Neuronal stem cell (in vitro differentiated cells): ENCODE results near the gene ZNF629.

ENCODE experiments used
- DNase-seq: peaks from one replicate; pipeline ENCODE4 v3.0.0-alpha.2; 2013; ENCODE audit warnings: low spot score
- H2AFZ ChIP-seq: one replicate; pipeline ENCODE4 v1.6.1; 2013; ENCODE audit warnings: mild to moderate bottlenecking, low read length, inconsistent platforms
- H2AK5ac ChIP-seq: 2 replicates; pipeline ENCODE4 v1.6.1; 2013; ENCODE audit warnings: low read depth, mild to moderate bottlenecking, inconsistent platforms, low read length, moderate library complexity, mixed read lengths
- H2BK120ac ChIP-seq: 2 replicates; pipeline ENCODE4 v1.6.1; 2013; ENCODE audit warnings: low read depth, mild to moderate bottlenecking, inconsistent platforms, low read length, moderate library complexity, mixed read lengths
- H2BK12ac ChIP-seq: one replicate; pipeline ENCODE4 v1.6.1; 2013; ENCODE audit warnings: low read length, inconsistent platforms
- H2BK15ac ChIP-seq: 2 replicates; pipeline ENCODE4 v1.6.1; 2013; ENCODE audit warnings: mild to moderate bottlenecking, low read length, inconsistent platforms, mixed read lengths
- H2BK5ac ChIP-seq: one replicate; pipeline ENCODE4 v1.6.1; 2013; ENCODE audit warnings: inconsistent platforms, mild to moderate bottlenecking, low read length, moderate library complexity
- H3K14ac ChIP-seq: one replicate; pipeline ENCODE4 v1.6.1; 2013; ENCODE audit warnings: low read length, inconsistent platforms
- H3K18ac ChIP-seq: 2 replicates; pipeline ENCODE4 v1.6.1; 2013; ENCODE audit warnings: low read length, inconsistent platforms
- H3K23ac ChIP-seq: 2 replicates; pipeline ENCODE4 v1.6.1; 2013; ENCODE audit warnings: low read depth, mild to moderate bottlenecking, mixed read lengths, low read length, inconsistent platforms; ENCODE audit not compliant: poor library complexity
- H3K27ac ChIP-seq: replicated peaks from 3 replicates; pipeline ENCODE4 v1.5.1; 2013; ENCODE audit warnings: low read length, inconsistent platforms
- H3K27me3 ChIP-seq, 3 experiments: 2 replicates each; pipeline ENCODE4 v1.6.1; 2013; ENCODE audit warnings: low read length in 3 of 3, mild to moderate bottlenecking in 2 of 3, inconsistent platforms in 1 of 3, low read depth in 1 of 3, mixed read lengths in 1 of 3, moderate library complexity in 1 of 3; ENCODE audit not compliant: control insufficient read depth in 3 of 3, insufficient read depth in 3 of 3
- H3K36me3 ChIP-seq, 2 donors: replicated peaks in 1 of 2; 2 replicates each; pipeline ENCODE4 v1.6.1; 2013; ENCODE audit warnings: low read length in 2 of 2; ENCODE audit not compliant: control insufficient read depth in 2 of 2, insufficient read depth in 2 of 2
- H3K4ac ChIP-seq: 2 replicates; pipeline ENCODE4 v1.6.1; 2013; ENCODE audit warnings: inconsistent platforms, mild to moderate bottlenecking, low read length, moderate library complexity
- H3K4me1 ChIP-seq, 2 donors: 1 replicate in 1 of 2; 2 replicates in 1 of 2; pipeline ENCODE4 v1.6.1; 2013; ENCODE audit warnings: low read length in 2 of 2, low read depth in 1 of 2; ENCODE audit not compliant: control insufficient read depth in 2 of 2, insufficient read depth in 1 of 2
- H3K4me2 ChIP-seq: one replicate; pipeline ENCODE4 v1.6.1; 2013; ENCODE audit warnings: mild to moderate bottlenecking, low read length, inconsistent platforms; ENCODE audit not compliant: insufficient read depth, poor library complexity, severe bottlenecking
- H3K4me3 ChIP-seq, 2 donors: 2 replicates each; pipeline ENCODE4 v1.5.1; 2013; ENCODE audit warnings: low read length in 2 of 2, mild to moderate bottlenecking in 2 of 2, inconsistent platforms in 1 of 2, moderate library complexity in 1 of 2
- H3K79me1 ChIP-seq: one replicate; pipeline ENCODE4 v1.6.1; 2013; ENCODE audit warnings: low read depth, mild to moderate bottlenecking, inconsistent platforms, low read length, moderate library complexity
- H3K9ac ChIP-seq: one replicate; pipeline ENCODE4 v1.6.1; 2013; ENCODE audit warnings: mild to moderate bottlenecking, low read depth, low read length, inconsistent platforms; ENCODE audit not compliant: poor library complexity
- H3K9me3 ChIP-seq, 2 donors: replicated peaks in 1 of 2; 2 replicates each; pipeline versions ENCODE3 to v1.6.1; 2013; ENCODE audit warnings: low read length in 2 of 2, mild to moderate bottlenecking in 2 of 2, inconsistent platforms in 1 of 2, low read depth in 1 of 2, mixed read lengths in 1 of 2, moderate library complexity in 1 of 2; ENCODE audit not compliant: control insufficient read depth in 2 of 2, insufficient read depth in 1 of 2
- H4K8ac ChIP-seq: one replicate; pipeline ENCODE4 v1.6.1; 2013; ENCODE audit warnings: low read depth, mild to moderate bottlenecking, inconsistent platforms, low read length, moderate library complexity
- H4K91ac ChIP-seq: one replicate; pipeline ENCODE4 v1.6.1; 2013; ENCODE audit warnings: low read length, low read depth, mild to moderate bottlenecking, inconsistent platforms; ENCODE audit not compliant: poor library complexity
- WGBS, 2 donors: extraction: QIAGEN DNeasy Blood & Tissue Kit; methylation state at CpG; one replicate each; pipeline ENCODE4 v1.1.7; 2013; ENCODE audit warnings: missing lambda C conversion rate in 2 of 2, mixed read lengths in 1 of 2; ENCODE audit not compliant: insufficient read length in 2 of 2, insufficient replicate concordance in 1 of 2; ENCODE audit errors: extremely low coverage in 2 of 2; 5-methylcytosine and 5-hydroxymethylcytosine counted together

The ZNF629 gene

DNA sequence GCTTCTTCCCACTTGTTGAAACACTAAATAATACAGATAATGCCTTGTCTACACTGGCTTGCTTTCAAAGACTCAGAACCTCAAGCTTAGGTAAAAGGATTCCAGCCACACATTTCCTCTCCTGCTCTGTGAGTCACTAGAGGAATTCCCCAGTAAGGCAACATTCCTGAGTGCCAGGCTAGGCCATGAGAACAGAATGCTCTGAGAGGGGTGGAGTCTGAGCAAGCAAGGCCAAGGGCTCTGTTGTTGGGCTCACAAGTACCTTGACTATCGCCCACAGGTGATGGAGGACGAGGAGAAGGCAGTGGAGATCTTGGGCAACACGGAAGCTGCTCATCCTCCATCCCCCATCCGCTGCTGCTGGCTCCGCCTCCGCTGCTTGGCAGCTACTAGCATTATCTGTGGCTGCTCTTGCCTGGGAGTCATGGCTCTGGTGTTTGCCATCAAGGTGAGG, 45.5 kb downstream of the ZNF629 start:
- no peaks in the 10 kb centered on the region for H3K27me3 ChIP-seq
- H3K36me3 ChIP-seq = peaks cover 34 to 87% of the 10 kb centered on the region in 2 donors
- no peak overlapping the region for H4K91ac ChIP-seq
- H2BK15ac ChIP-seq = no peak overlapping the region
- H3K9me3 ChIP-seq = no peaks in the 10 kb centered on the region
- H3K79me1 ChIP-seq = peaks cover 8% of the 10 kb centered on the region
- H3K9ac ChIP-seq = no peak overlapping the region
- H3K4me3 ChIP-seq = peak overlapping the region in 1 of 2 donors; percentile 5
- DNase-seq = no peak
- no peak overlapping the region for H2BK120ac ChIP-seq
- no peak overlapping the region for H3K27ac ChIP-seq
- H3K4me1 ChIP-seq = no peaks in the 10 kb centered on the region
- no peak overlapping the region for H4K8ac ChIP-seq
- H3K4ac ChIP-seq = no peak overlapping the region
- no peak overlapping the region for H3K23ac ChIP-seq
- no peak overlapping the region for H3K14ac ChIP-seq
- no CpG with 5 or more reads among the region's 6 CpGs for WGBS, 2 donors
- H2AFZ ChIP-seq = no peak overlapping the region
- H2AK5ac ChIP-seq = no peak overlapping the region
- no peak overlapping the region for H2BK12ac ChIP-seq
- H2BK5ac ChIP-seq = no peak overlapping the region
- no peak overlapping the region for H3K18ac ChIP-seq
- H3K4me2 ChIP-seq = no peak overlapping the region

DNA sequence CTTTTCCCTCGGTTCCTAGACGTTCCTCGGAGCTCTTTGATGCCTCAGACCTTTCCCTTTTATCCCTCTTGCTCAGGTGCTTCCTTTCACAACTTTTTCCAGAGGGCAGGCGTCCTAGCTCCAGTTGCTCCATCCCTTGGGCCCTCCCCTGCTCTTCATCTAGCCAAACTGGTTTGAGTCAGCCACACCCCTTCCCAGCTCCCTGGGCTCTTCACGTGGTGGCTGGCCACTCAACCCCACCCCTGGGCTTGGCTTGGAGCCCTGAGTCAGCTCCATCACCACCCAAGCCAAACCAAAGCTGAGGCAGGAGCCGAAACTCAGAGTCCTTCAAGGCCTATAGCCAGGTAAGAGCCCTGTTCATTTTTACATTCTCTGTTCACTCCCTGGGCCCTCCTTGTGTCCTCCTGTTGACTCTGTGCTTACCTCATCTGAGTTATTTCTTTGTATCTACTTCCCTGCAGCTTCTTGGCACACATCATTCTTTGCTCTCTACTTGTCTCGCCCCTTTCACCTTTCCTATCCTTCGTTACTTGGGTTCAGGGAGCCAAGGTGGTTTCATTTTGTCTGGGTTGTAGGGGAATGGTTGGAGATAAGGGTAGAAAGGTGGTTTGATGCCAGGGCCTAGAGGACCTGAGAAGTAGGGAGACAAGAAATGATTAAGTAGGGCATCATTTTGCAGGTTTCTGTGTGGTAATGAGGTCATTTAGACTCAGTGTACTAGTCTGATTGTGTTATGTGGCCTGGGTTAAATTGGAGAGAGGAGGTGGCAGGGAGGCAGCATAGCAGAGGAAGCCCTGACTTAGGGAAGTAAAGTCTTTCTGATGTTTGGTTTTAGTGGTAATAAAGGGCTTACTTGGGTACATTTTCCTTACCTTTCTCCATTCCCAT, 46.4 kb downstream of the ZNF629 start:
- H3K36me3 ChIP-seq = peaks cover 43 to 96% of the 10 kb centered on the region in 2 donors
- H2BK5ac ChIP-seq = no peak overlapping the region
- H4K8ac ChIP-seq = no peak overlapping the region
- H3K27ac ChIP-seq = no peak overlapping the region
- no peak overlapping the region for H3K4ac ChIP-seq
- H2BK12ac ChIP-seq = no peak overlapping the region
- WGBS, 2 donors = no CpG with 5 or more reads among the region's 8 CpGs
- no peak overlapping the region for H2AFZ ChIP-seq
- peaks cover 8% of the 10 kb centered on the region for H3K79me1 ChIP-seq
- peak overlapping the region; percentile 83 for H3K23ac ChIP-seq
- no peak overlapping the region for H4K91ac ChIP-seq
- no peak overlapping the region for H3K14ac ChIP-seq
- H3K4me3 ChIP-seq = no peak overlapping the region
- no peak overlapping the region for H2BK120ac ChIP-seq
- no peak overlapping the region for H2AK5ac ChIP-seq
- no peak overlapping the region for H3K4me2 ChIP-seq
- H3K4me1 ChIP-seq = no peaks in the 10 kb centered on the region
- no peak overlapping the region for H2BK15ac ChIP-seq
- no peaks in the 10 kb centered on the region for H3K9me3 ChIP-seq
- H3K9ac ChIP-seq = no peak overlapping the region
- H3K27me3 ChIP-seq = no peaks in the 10 kb centered on the region
- no peak overlapping the region for H3K18ac ChIP-seq
- DNase-seq = no peak

DNA sequence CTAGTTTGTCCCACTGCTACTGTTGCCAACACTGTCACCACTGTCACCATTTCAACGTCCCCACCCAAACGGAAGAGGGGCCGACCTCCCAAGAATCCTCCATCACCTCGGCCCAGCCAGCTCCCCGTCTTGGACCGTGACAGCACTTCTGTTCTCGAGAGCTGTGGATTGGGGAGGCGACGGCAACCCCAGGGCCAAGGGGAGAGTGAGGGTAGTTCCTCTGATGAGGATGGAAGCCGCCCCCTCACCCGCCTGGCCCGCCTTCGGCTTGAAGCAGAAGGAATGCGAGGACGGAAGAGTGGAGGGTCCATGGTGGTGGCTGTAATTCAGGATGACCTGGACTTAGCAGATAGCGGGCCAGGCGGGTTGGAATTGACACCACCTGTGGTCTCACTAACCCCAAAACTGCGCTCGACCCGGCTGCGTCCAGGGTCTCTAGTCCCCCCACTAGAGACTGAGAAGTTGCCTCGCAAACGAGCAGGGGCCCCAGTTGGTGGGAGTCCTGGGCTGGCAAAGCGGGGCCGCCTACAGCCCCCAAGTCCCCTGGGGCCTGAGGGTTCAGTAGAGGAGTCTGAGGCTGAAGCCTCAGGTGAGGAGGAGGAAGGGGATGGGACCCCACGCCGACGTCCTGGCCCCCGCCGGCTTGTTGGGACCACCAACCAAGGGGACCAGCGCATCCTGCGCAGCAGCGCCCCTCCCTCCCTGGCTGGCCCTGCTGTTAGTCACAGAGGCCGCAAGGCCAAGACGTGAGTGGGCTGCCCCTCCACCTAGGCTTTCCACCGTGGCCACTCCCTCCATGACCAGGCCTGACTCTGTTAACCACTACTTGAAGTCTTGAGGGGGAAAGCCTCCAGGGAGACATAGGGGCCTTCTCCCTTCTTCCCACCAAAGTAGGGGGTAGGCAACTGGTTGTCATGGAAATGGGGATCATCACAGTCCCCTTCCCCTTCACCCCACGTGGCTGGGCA, 47.7 kb downstream of the ZNF629 start:
- Histone ChIP-seq H2BK15ac (no peak overlapping the region), H3K4ac (no peak overlapping the region), H4K8ac (no peak overlapping the region), H3K14ac (no peak overlapping the region), H3K9ac (no peak overlapping the region), H3K79me1 (peaks cover 8% of the 10 kb centered on the region), H3K23ac (no peak overlapping the region), H3K27ac (no peak overlapping the region), H2AK5ac (no peak overlapping the region), H2BK5ac (no peak overlapping the region), H3K4me2 (no peak overlapping the region), H2BK12ac (no peak overlapping the region), H3K18ac (no peak overlapping the region), H3K36me3 (peaks cover 45 to 90% of the 10 kb centered on the region in 2 donors), H3K27me3 (no peaks in the 10 kb centered on the region), H4K91ac (no peak overlapping the region), H3K4me1 (no peaks in the 10 kb centered on the region), H2AFZ (no peak overlapping the region), H2BK120ac (no peak overlapping the region), H3K9me3 (no peaks in the 10 kb centered on the region), H3K4me3 (no peak overlapping the region)
- DNase-seq = no peak
- WGBS, 2 donors = no CpG with 5 or more reads among the region's 37 CpGs
